HL-60 (cell line): ENCODE results near the gene F7.

ENCODE experiments used
- DNase-seq, 2 experiments: peaks; one replicate each; pipeline ENCODE4 v3.0.0-alpha.2; 2010 to 2020; ENCODE audit warnings: low read depth in 1 of 2, low spot score in 1 of 2
- H3K27ac ChIP-seq: fragments of 250-450 bp; sonication (Bioruptor Pico); replicated peaks from 2 replicates; pipeline ENCODE4 v1.5.1; 2020; ENCODE audit warnings: mild to moderate bottlenecking, moderate library complexity
- H3K27me3 ChIP-seq: fragments of 250-450 bp; sonication (Bioruptor Pico); 2 replicates; pipeline ENCODE4 v1.5.1; 2021; ENCODE audit warnings: mild to moderate bottlenecking, moderate library complexity; ENCODE audit not compliant: insufficient read depth, poor library complexity, severe bottlenecking
- H3K4me3 ChIP-seq: replicated peaks from 2 replicates; pipeline ENCODE4 v1.5.1; 2011; ENCODE audit warnings: mild to moderate bottlenecking, control low read depth, low read length; ENCODE audit not compliant: insufficient read depth
- CTCF ChIP-seq: IDR thresholded peaks from one replicate; pipeline ENCODE4 v1.5.1; 2011; ENCODE audit warnings: low read length, control low read depth, inconsistent platforms; ENCODE audit not compliant: insufficient read depth
- GABPA ChIP-seq: IDR thresholded peaks from 2 replicates; pipeline ENCODE4 v1.6.1; 2012; ENCODE audit warnings: low read depth
- POLR2AphosphoS5 ChIP-seq: IDR thresholded peaks from 2 replicates; pipeline ENCODE4 v1.6.1; 2012; ENCODE audit warnings: low read depth
- SPI1 ChIP-seq: IDR thresholded peaks from 2 replicates; pipeline ENCODE4 v1.6.1; 2012; ENCODE audit warnings: low read depth, mild to moderate bottlenecking, borderline replicate concordance
- TF ChIP-seq, protein P1 (sequence below): IDR thresholded peaks from 2 replicates; pipeline ENCODE4 v1.6.1; 2012; ENCODE audit warnings: low read depth; ENCODE audit not compliant: insufficient replicate concordance

The F7 gene

DNA sequence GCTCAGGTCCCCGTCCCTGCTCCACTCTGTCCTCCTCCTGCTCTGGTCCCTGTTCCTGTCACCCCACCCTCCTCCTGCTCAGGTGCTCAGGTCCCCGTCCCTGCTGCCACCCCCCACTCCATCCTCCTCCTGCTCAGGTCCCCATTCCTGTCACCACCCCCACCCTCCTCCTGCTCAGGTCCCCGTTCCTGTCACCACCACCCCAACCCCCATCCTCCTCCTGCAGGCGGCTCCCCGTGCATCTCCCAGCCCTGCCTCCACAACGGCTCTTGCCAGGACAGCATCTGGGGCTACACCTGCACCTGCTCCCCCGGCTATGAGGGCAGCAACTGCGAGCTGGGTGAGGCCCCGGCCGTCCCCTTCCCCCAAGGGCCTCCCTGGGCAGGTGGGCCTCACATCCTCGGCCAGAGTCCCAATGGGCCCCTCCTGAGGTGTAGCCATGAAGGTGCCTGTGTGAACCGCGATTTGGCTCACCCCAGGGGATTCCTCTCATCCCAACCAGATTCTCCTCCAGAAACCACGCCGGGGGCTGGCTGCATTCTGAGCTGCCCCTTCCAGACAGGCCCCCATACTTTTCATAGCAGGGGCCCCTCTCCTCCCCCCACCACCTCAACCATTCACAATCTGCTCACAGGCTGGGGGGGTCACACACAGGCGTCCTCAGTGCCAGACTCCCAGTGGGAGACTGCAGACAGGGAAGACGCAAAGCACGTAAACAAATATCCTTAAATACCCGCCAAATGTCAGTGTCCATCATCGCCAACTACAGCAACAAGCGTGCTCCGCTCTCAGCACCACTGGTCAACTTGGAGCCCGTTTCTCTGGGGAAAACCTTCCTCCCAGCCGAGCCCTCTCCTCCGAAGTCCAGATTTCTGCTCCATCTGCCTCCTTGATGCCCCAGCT is 57.4 kb downstream of the F7 start:
- Histone ChIP-seq H3K27ac (no peak overlapping the region), H3K27me3 (peaks cover 14% of the 10 kb centered on the region), H3K4me3 (no peak overlapping the region)
- TF ChIP-seq SPI1 (no peak), CTCF (no peak), GABPA (no peak), POLR2AphosphoS5 (no peak)
- TF ChIP-seq, protein P1, sequence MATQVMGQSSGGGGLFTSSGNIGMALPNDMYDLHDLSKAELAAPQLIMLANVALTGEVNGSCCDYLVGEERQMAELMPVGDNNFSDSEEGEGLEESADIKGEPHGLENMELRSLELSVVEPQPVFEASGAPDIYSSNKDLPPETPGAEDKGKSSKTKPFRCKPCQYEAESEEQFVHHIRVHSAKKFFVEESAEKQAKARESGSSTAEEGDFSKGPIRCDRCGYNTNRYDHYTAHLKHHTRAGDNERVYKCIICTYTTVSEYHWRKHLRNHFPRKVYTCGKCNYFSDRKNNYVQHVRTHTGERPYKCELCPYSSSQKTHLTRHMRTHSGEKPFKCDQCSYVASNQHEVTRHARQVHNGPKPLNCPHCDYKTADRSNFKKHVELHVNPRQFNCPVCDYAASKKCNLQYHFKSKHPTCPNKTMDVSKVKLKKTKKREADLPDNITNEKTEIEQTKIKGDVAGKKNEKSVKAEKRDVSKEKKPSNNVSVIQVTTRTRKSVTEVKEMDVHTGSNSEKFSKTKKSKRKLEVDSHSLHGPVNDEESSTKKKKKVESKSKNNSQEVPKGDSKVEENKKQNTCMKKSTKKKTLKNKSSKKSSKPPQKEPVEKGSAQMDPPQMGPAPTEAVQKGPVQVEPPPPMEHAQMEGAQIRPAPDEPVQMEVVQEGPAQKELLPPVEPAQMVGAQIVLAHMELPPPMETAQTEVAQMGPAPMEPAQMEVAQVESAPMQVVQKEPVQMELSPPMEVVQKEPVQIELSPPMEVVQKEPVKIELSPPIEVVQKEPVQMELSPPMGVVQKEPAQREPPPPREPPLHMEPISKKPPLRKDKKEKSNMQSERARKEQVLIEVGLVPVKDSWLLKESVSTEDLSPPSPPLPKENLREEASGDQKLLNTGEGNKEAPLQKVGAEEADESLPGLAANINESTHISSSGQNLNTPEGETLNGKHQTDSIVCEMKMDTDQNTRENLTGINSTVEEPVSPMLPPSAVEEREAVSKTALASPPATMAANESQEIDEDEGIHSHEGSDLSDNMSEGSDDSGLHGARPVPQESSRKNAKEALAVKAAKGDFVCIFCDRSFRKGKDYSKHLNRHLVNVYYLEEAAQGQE = no peak
- DNase-seq = no peak

GRCh38 chr13:113164492-113164891 is 58.9 kb downstream of the F7 start:
- peaks cover 14% of the 10 kb centered on the region for H3K27me3 ChIP-seq
- no peak overlapping the region for H3K27ac ChIP-seq
- TF ChIP-seq GABPA (no peak), SPI1 (no peak), CTCF (no peak), POLR2AphosphoS5 (no peak)
- TF ChIP-seq, protein P1 = no peak
- no peak overlapping the region for H3K4me3 ChIP-seq
- DNase-seq = no peak

- no peak overlapping the region for H3K4me3 ChIP-seq
- H3K27ac ChIP-seq = no peak overlapping the region
- peaks cover 13% of the 10 kb centered on the region for H3K27me3 ChIP-seq
- TF ChIP-seq, protein P1 = no peak
- TF ChIP-seq POLR2AphosphoS5 = no peak
- no peak for TF ChIP-seq GABPA
- no peak for TF ChIP-seq SPI1
- no peak for TF ChIP-seq CTCF
- DNase-seq = no peak
These were observed 60.7 kb downstream of the F7 start for GRCh38 chr13:113166266-113166665.
